22Rv1 (cell line): ENCODE data around the gene NMNAT2.
"Not testable (repeated sequence)": the region's sequence is repeated elsewhere in the genome, so short reads cannot be mapped to it uniquely, and the experiment has no call there.

Source experiments
- H3K27ac ChIP-seq: fragments of 450-650 bp; 2 replicates; pipeline ENCODE4 v1.5.1; 2017
- CTCF ChIP-seq: fragments of 450-650 bp; IDR thresholded peaks from 2 replicates; pipeline ENCODE4 v1.5.1; 2017; ENCODE audit warnings: mild to moderate bottlenecking
- ZFX ChIP-seq: fragments of 450-650 bp; IDR thresholded peaks from 2 replicates; pipeline ENCODE4 v1.6.1; 2017; ENCODE audit warnings: antibody characterized with exemption, borderline replicate concordance

The NMNAT2 gene

GRCh38 chr1:183438060-183438459, 19.9 kb upstream of the NMNAT2 start:
- no peak overlapping the region for H3K27ac ChIP-seq
- no peak for TF ChIP-seq ZFX
- no peak for TF ChIP-seq CTCF

- TF ChIP-seq CTCF (no peak), ZFX (no peak)
- H3K27ac ChIP-seq = no peak overlapping the region
Observed at GRCh38 chr1:183435497-183435896, 17.3 kb upstream of the NMNAT2 start.

GRCh38 chr1:183433703-183434102, 15.5 kb upstream of the NMNAT2 start:
- TF ChIP-seq CTCF (no peak), ZFX (no peak)
- H3K27ac ChIP-seq = no peak overlapping the region

GRCh38 chr1:183432548-183432875, 14.3 kb upstream of the NMNAT2 start:
- no peak for TF ChIP-seq ZFX
- no peak overlapping the region for H3K27ac ChIP-seq

GRCh38 chr1:183431840-183432547, 13.8 kb upstream of the NMNAT2 start:
- no peak for TF ChIP-seq CTCF
- no peak for TF ChIP-seq ZFX
- H3K27ac ChIP-seq = no peak overlapping the region

GRCh38 chr1:183427591-183427990, 9.4 kb upstream of the NMNAT2 start:
- H3K27ac ChIP-seq = not testable (repeated sequence)

- TF ChIP-seq ZFX (no peak), CTCF (no peak)
Observed at GRCh38 chr1:183424691-183425090, 6.5 kb upstream of the NMNAT2 start.

GRCh38 chr1:183423541-183423940, 5.4 kb upstream of the NMNAT2 start:
- no peak overlapping the region for H3K27ac ChIP-seq
- TF ChIP-seq CTCF (no peak), ZFX (no peak)

More at GRCh38 chr1:183424691-183425090, 6.5 kb upstream of the NMNAT2 start:
- H3K27ac ChIP-seq = no peak overlapping the region
